ENCODE measurements around the gene THRB. TPM values are rescaled to one million over a fixed set of nuclear protein-coding genes. Genes with fewer than 3 reads are reported as not detected.

Gene THRB
- total RNA-seq, 4 donors from 2014 or later, result 3.7 to 11.3 (median 6.1) TPM

GRCh38 chr3:24291646-24292045, 203.0 kb downstream of the THRB start:
- peaks cover 0 to 12% (median 0%) of the 10 kb centered on the region in 3 donors for H3K36me3 ChIP-seq
- H3K27ac ChIP-seq, result no peak overlapping the region
- peaks cover 0 to 6% (median 0%) of the 10 kb centered on the region in 3 donors for H3K9me3 ChIP-seq
- H3K4me1 ChIP-seq, result peaks cover 5 to 24% (median 12%) of the 10 kb centered on the region in 3 donors
- H3K27me3 ChIP-seq, result no peaks in the 10 kb centered on the region
- DNase-seq, result no peak
- TF ChIP-seq POLR2A (IDR thresholded peaks at IDR 0.05), result no peak
- no peak for TF ChIP-seq CTCF (IDR thresholded peaks at IDR 0.05)
- no peak overlapping the region for H3K4me3 ChIP-seq
- intact Hi-C loops (cut with DNase I), result no loop called here

DNA sequence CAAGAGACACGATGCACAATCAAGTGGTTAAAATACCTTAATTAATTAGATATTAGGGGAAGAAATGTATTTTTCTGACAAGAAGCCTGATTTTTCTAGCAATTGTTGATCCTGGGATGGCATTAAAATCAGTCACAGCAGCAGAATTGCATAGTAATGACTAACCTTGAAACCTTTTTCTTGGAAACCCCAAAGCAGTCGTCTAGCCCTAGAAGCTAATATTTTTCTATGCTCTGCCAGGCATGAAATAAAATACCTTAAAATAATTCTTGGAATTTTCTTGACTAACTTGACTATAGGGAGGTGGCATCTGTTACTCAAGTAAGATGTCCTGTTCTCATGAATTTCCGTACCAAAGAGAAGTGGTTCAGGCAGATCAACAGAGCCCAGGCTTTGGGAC, 204.1 kb downstream of the THRB start:
- Histone ChIP-seq H3K4me1 (peaks cover 5 to 24% (median 12%) of the 10 kb centered on the region in 3 donors), H3K4me3 (no peak overlapping the region), H3K9me3 (peaks cover 0 to 6% (median 0%) of the 10 kb centered on the region in 3 donors), H3K27ac (peak overlapping the region in 1 of 4 donors; percentile 44), H3K27me3 (no peaks in the 10 kb centered on the region), H3K36me3 (peaks cover 0 to 12% (median 0%) of the 10 kb centered on the region in 3 donors)
- no peak for DNase-seq
- intact Hi-C loops (cut with DNase I), result no loop called here
- TF ChIP-seq POLR2A (IDR thresholded peaks at IDR 0.05) (no peak), CTCF (IDR thresholded peaks at IDR 0.05) (no peak)
- 77 to 81% methylated on average over 3 of the region's 3 CpGs for WGBS, 2 donors

DNA sequence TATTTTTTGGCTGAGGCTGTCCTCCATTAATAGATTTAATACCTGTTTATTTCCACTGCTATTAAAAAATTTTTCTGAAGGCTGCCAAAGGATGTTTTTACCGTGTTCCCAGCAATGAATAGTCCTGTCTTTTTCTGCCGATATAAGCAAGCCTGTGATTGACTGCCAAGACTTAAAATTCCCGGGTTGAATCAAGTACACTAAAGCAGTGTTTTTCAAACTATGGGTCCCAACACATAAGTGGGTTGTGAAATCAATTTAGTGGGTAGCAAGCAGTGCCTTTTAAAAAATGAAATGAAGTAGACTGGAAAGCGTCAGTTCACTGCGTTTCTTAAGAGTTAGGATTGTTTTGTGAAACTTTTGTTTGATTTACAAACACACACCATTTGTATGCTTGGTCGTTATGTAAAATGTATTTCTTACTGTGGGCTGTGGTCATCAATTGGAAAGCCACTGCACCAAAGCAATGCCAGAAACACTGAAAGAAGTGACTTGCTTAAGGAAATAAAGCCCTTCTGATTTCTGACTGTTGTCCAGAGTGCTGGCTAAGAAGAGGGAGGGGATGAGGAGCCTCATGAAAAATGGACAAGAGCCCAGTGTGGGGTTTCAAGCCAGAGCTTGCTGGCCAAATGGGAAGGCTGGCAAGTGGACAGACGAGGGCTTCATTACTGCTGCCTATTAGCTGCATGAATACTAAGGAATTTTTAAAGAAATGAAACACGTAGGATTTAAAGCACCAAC, 206.0 kb downstream of the THRB start:
- no peak overlapping the region for H3K4me3 ChIP-seq
- H3K27me3 ChIP-seq, result no peaks in the 10 kb centered on the region
- H3K9me3 ChIP-seq, result no peaks in the 10 kb centered on the region
- peaks cover 5 to 24% (median 12%) of the 10 kb centered on the region in 3 donors for H3K4me1 ChIP-seq
- intact Hi-C loops (cut with DNase I), result no loop called here
- H3K27ac ChIP-seq, result peak overlapping the region in 3 of 4 donors; percentile 17 to 44 (median 37)
- H3K36me3 ChIP-seq, result peaks cover 0 to 2% (median 0%) of the 10 kb centered on the region in 3 donors
- TF ChIP-seq CTCF (IDR thresholded peaks at IDR 0.05) (no peak), POLR2A (IDR thresholded peaks at IDR 0.05) (no peak)
- WGBS, 2 donors, result 48 to 55% methylated on average over 8 of the region's 8 CpGs
- DNase-seq, result no peak

- Histone ChIP-seq H3K27me3 (no peaks in the 10 kb centered on the region), H3K4me3 (no peak overlapping the region), H3K9me3 (no peaks in the 10 kb centered on the region), H3K27ac (peak overlapping the region in 3 of 4 donors; percentile 17 to 44 (median 37)), H3K4me1 (peaks cover 5 to 24% (median 12%) of the 10 kb centered on the region in 3 donors), H3K36me3 (no peaks in the 10 kb centered on the region)
- DNase-seq, result no peak
- intact Hi-C loops (cut with DNase I), result no loop called here
- WGBS, 2 donors, result 20 to 43% methylated on average over 3 of the region's 3 CpGs
- no peak for TF ChIP-seq CTCF (IDR thresholded peaks at IDR 0.05)
- no peak for TF ChIP-seq POLR2A (IDR thresholded peaks at IDR 0.05)
Observed at GRCh38 chr3:24287755-24288450, 206.7 kb downstream of the THRB start.

GRCh38 chr3:24286405-24286804, 208.2 kb downstream of the THRB start:
- no peak for TF ChIP-seq CTCF (IDR thresholded peaks at IDR 0.05)
- Histone ChIP-seq H3K27ac (no peak overlapping the region), H3K9me3 (no peaks in the 10 kb centered on the region), H3K4me3 (no peak overlapping the region), H3K4me1 (peaks cover 5 to 24% (median 12%) of the 10 kb centered on the region in 3 donors), H3K36me3 (no peaks in the 10 kb centered on the region), H3K27me3 (no peaks in the 10 kb centered on the region)
- intact Hi-C loops (cut with DNase I), result no loop called here
- no peak for DNase-seq
- 88 to 98% methylated on average over 3 of the region's 3 CpGs for WGBS, 2 donors

Measured in esophagus squamous epithelium (tissue), 5 donors.